H1 (cell line): Measurements from ENCODE around the gene GPATCH4. TPM values are rescaled to one million over a fixed set of nuclear protein-coding genes. Genes with fewer than 3 reads are reported as not detected.

Experiments
- BACH1 ChIP-seq: IDR thresholded peaks from 2 replicates; pipeline ENCODE4 v1.6.1; 2012; ENCODE audit warnings: low read length, improper control_type of control experiment
- E2F6 ChIP-seq: IDR thresholded peaks from 2 replicates; pipeline ENCODE4 v1.6.1; 2012; ENCODE audit warnings: inconsistent platforms
- RBBP5 ChIP-seq: IDR thresholded peaks from 2 replicates; pipeline ENCODE4 v1.7.1; 2012; ENCODE audit warnings: low read depth, mild to moderate bottlenecking, inconsistent platforms, low read length, moderate library complexity, borderline replicate concordance
- SRF ChIP-seq: IDR thresholded peaks from 2 replicates; pipeline ENCODE4 v1.6.1; 2011; ENCODE audit warnings: mild to moderate bottlenecking, low read depth, low read length, moderate library complexity
- YY1 ChIP-seq: IDR thresholded peaks from 2 replicates; pipeline ENCODE4 v1.6.1; 2011; ENCODE audit warnings: low read depth, mild to moderate bottlenecking, low read length
- polyA plus RNA-seq, 7 experiments: library from polyadenylated mRNA; depleted of rRNA in 3 of 7; stranded (reverse) in 5 of 7; unstranded in 2 of 7; fragments of >200 nt in 5 of 7; fragments of 200-250 nt in 2 of 7; gene quantifications; 1 replicate in 5 of 7; 2 replicates in 1 of 7; 4 replicates in 1 of 7; pipeline versions ENCODE4 v1.2.1 to v1.2.3, GENCODE V29; 2011 to 2013; ENCODE audit warnings: missing spikeins in 2 of 7, mixed read lengths in 2 of 7
- total RNA-seq: library from RNA; stranded (reverse); fragmentation: NEBNext Ultra II Directional; extraction: Animal tissue kit (Norgen Biotek cat#: 25700); gene quantifications from 2 replicates; pipeline ENCODE4 v1.2.1, GENCODE V29; 2021

Gene GPATCH4
- total and polyA plus RNA-seq, 2 of the 8 experiments (the other 6 are each of a cell fraction or from before 2014, with no cell fraction given) = 20.5 to 47.9 TPM

- TF ChIP-seq YY1 = peak; percentile 98
- peak; percentile 55 for TF ChIP-seq E2F6
- TF ChIP-seq BACH1 = no peak
- TF ChIP-seq SRF = peak; percentile 47; the same call in 1 of the 2 replicates
- peak; percentile 19; the same call in 1 of the 2 replicates for TF ChIP-seq RBBP5
Observed at GRCh38 chr1:156601122-156601830, at the start of gene GPATCH4 (continued).
